OCI-LY7 (cell line): ENCODE data around the gene COQ5. TPM values are rescaled to one million over a fixed set of nuclear protein-coding genes. Genes with fewer than 3 reads are reported as not detected.

Experiments used
- BruUV-seq: library from RNA; stranded (reverse); fragments of 400-500 nt; replicated peaks from 2 replicates; lab custom pipeline; 2021; lab: Mats Ljungman, UMichigan
- CTCF ChIA-PET: fragments of 300-600 bp; sonication (Branson Sonifier 250); formaldehyde crosslinking; loops from one replicate; lab custom pipeline; 2022; ENCODE audit warnings: antibody characterized with exemption; ENCODE audit not compliant: unreplicated experiment; lab: Charles Lee
- POLR2A ChIA-PET: fragments of 300-600 bp; sonication (Branson Sonifier 250); formaldehyde crosslinking; loops from one replicate; lab custom pipeline; 2022; ENCODE audit warnings: antibody characterized with exemption; lab: Charles Lee
- DNase-seq: peaks from one replicate; pipeline ENCODE4 v3.0.0-alpha.2; 2015; ENCODE audit warnings: low spot score
- H2AFZ ChIP-seq: fragments of 200-600 bp; sonication (generic), shearing (Covaris generic); 2 replicates; pipeline ENCODE4 v1.6.1; 2014; ENCODE audit warnings: mild to moderate bottlenecking, antibody characterized with exemption, low read length, moderate library complexity
- H3K27ac ChIP-seq: fragments of 200-600 bp; sonication (generic); 2 replicates; pipeline ENCODE4 v1.5.1; 2014; ENCODE audit warnings: mixed run types, low read depth, mild to moderate bottlenecking, moderate library complexity, low read length, inconsistent platforms; ENCODE audit not compliant: poor library complexity, severe bottlenecking
- H3K36me3 ChIP-seq: fragments of 200-600 bp; sonication (generic); 2 replicates; pipeline ENCODE4 v1.6.1; 2014; ENCODE audit warnings: mild to moderate bottlenecking, antibody characterized with exemption, low read length, moderate library complexity, mixed read lengths; ENCODE audit not compliant: insufficient read depth
- H3K4me1 ChIP-seq: fragments of 200-600 bp; sonication (generic); 2 replicates; pipeline ENCODE4 v1.5.1; 2014; ENCODE audit warnings: mild to moderate bottlenecking, low read length; ENCODE audit not compliant: insufficient read depth, poor library complexity, severe bottlenecking
- H3K4me2 ChIP-seq: fragments of 200-600 bp; sonication (generic); 2 replicates; pipeline ENCODE4 v1.6.1; 2014; ENCODE audit warnings: mild to moderate bottlenecking, low read length
- H3K4me3 ChIP-seq: fragments of 200-600 bp; sonication (generic); 2 replicates; pipeline ENCODE4 v1.5.1; 2014; ENCODE audit warnings: mild to moderate bottlenecking, low read depth, low read length; ENCODE audit not compliant: poor library complexity, severe bottlenecking
- H3K79me2 ChIP-seq: fragments of 200-600 bp; sonication (generic); 2 replicates; pipeline ENCODE4 v1.6.1; 2016; ENCODE audit warnings: low read depth, mild to moderate bottlenecking, low read length, moderate library complexity, mixed read lengths; ENCODE audit not compliant: insufficient read depth
- H3K9me2 ChIP-seq: fragments of 200-600 bp; sonication (generic); 2 replicates; pipeline ENCODE4 v1.6.1; 2016; ENCODE audit warnings: mild to moderate bottlenecking, low read length, mixed read lengths; ENCODE audit not compliant: insufficient read depth
- H3K9me3 ChIP-seq: fragments of 200-600 bp; sonication (generic); 2 replicates; pipeline ENCODE4 v1.6.1; 2014; ENCODE audit warnings: mild to moderate bottlenecking, mixed run types, low read length, mixed read lengths
- H4K20me1 ChIP-seq: fragments of 200-600 bp; sonication (generic); 2 replicates; pipeline ENCODE4 v1.6.1; 2014; ENCODE audit warnings: mild to moderate bottlenecking, antibody characterized with exemption, low read length, moderate library complexity, mixed read lengths; ENCODE audit not compliant: insufficient read depth
- EZH2phosphoT487 ChIP-seq: fragments of 200-600 bp; sonication (generic); IDR thresholded peaks from 2 replicates; pipeline ENCODE4 v1.6.1; 2018; ENCODE audit warnings: low read depth, borderline replicate concordance, mild to moderate bottlenecking, mixed run types, antibody characterized with exemption, low read length, moderate library complexity, mixed read lengths
- intact Hi-C: fragments of 100-400 bp; cut with micrococcal nuclease; formaldehyde crosslinking; loops from one replicate; pipeline ENCODE4 v1.10.0; 2022; ENCODE audit not compliant: unreplicated experiment
- total RNA-seq, 2 experiments: library from RNA; depleted of rRNA in 1 of 2; stranded (reverse); fragments of >200 nt in 1 of 2; shearing (Covaris generic) in 1 of 2; gene quantifications; 2 replicates each; pipeline ENCODE4 v1.2.3, GENCODE V29; 2014 to 2022
- TF ChIP-seq, protein P1 (sequence below): fragments of 200-600 bp; sonication (generic); conservative IDR thresholded peaks from 2 replicates; pipeline ENCODE4 v1.5.1; 2014; ENCODE audit warnings: mild to moderate bottlenecking, antibody characterized with exemption, low read length, moderate library complexity, mixed read lengths

Gene COQ5
- total RNA-seq, 2 experiments from 2014 or later: 40.9 to 49.5 TPM

DNA sequence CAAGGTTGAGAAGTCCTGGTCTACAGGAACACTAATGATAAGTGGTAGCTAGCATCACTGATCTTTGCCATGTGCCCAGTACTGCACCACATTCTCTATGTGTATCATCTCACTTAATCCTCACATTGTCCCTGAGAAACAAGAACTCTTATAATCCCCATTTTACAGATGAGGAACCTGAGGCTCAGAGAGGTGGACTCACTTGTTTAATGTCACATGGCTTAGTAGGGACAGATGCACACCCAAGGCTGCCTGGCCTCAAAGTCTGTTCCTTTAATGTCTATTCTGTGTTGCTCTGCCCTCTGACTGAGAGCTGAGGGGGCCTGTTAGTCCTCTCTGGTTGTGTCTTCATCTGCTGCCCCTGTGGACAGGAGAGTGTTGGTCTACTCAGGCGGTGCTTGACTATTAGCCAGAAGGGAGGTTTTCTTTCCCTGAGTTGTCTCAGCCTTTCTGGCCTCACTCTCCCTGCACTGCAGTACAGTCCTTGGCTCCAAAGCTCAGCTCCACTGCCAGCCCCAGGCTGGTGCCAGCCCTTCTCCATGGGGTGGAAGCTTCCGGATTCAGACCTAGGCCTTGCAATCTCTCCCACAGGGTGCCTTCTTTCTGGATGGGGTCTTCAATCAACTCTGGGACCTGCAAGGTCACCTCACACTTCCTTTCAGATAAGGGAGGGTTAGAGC, 38.0 kb downstream of the COQ5 start:
- Histone ChIP-seq H3K9me3 (no peaks in the 10 kb centered on the region), H3K4me1 (peaks cover 15% of the 10 kb centered on the region), H3K36me3 (no peaks in the 10 kb centered on the region), H3K79me2 (peaks cover 10% of the 10 kb centered on the region; the same call in 1 of the 2 replicates), H3K4me2 (no peak overlapping the region), H3K4me3 (no peak overlapping the region), H2AFZ (no peak overlapping the region), H3K27ac (no peak overlapping the region), H3K9me2 (no peaks in the 10 kb centered on the region), H4K20me1 (no peaks in the 10 kb centered on the region)
- intact Hi-C loops: no loop called here
- no TSS peak for BruUV-seq
- ChIA-PET CTCF (interaction anchor here (0.5 kb wide), 1 partner anchor 260 kb away, joined by 4 read pairs; no protein-coding TSS in a partner anchor), POLR2A (no interaction called here)
- no peak for DNase-seq
- TF ChIP-seq EZH2phosphoT487: no peak
- TF ChIP-seq, protein P1, sequence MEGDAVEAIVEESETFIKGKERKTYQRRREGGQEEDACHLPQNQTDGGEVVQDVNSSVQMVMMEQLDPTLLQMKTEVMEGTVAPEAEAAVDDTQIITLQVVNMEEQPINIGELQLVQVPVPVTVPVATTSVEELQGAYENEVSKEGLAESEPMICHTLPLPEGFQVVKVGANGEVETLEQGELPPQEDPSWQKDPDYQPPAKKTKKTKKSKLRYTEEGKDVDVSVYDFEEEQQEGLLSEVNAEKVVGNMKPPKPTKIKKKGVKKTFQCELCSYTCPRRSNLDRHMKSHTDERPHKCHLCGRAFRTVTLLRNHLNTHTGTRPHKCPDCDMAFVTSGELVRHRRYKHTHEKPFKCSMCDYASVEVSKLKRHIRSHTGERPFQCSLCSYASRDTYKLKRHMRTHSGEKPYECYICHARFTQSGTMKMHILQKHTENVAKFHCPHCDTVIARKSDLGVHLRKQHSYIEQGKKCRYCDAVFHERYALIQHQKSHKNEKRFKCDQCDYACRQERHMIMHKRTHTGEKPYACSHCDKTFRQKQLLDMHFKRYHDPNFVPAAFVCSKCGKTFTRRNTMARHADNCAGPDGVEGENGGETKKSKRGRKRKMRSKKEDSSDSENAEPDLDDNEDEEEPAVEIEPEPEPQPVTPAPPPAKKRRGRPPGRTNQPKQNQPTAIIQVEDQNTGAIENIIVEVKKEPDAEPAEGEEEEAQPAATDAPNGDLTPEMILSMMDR: no peak

DNA sequence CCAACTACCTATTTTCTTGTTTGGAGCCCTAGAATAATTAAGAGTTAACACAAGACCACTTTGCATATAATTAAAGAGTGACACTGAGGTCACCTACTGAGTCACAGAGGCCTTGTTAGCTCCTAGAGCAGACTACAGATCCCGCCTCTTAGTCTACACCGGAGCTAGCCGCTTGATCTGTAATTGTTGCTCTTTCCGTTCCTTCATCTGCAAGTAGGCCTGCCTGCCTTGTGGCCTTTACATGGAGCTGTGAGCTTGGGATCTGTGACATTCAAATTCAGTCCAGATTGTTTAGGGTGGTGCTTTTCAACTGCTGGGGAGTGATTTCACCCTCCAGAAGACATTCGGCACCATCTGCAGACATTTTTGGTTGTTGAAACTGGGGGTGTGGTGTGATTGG, 38.6 kb downstream of the COQ5 start:
- ChIA-PET CTCF (no interaction called here), POLR2A (no interaction called here)
- no peak for DNase-seq
- peaks cover 16% of the 10 kb centered on the region for H3K4me1 ChIP-seq
- H3K9me3 ChIP-seq: no peaks in the 10 kb centered on the region
- no peak overlapping the region for H3K4me3 ChIP-seq
- no peak overlapping the region for H3K4me2 ChIP-seq
- peaks cover 9% of the 10 kb centered on the region; the same call in 1 of the 2 replicates for H3K79me2 ChIP-seq
- H4K20me1 ChIP-seq: no peaks in the 10 kb centered on the region
- no peaks in the 10 kb centered on the region for H3K9me2 ChIP-seq
- H3K27ac ChIP-seq: no peak overlapping the region
- H2AFZ ChIP-seq: no peak overlapping the region
- TF ChIP-seq EZH2phosphoT487: no peak
- TF ChIP-seq, protein P1: no peak
- intact Hi-C loops: no loop called here
- no TSS peak for BruUV-seq
- no peaks in the 10 kb centered on the region for H3K36me3 ChIP-seq

DNA sequence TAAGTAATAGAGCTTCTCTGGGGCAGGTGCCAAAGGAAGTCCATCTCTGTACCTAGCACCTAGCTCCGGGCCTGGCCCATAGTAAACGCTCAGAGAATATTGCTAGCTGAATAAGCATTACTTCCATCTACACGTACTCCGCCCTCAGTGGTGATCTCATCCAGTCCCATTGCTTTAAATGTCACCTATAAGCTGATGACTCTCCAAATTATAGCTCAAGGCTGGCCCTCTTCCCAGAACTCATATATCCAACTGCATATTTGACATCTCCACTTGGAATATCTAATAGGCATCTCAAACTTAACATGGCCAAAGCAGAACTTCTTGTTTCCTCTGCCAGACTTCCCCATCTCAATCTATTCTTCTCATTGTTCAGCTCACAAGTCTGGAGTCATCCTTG, 39.9 kb downstream of the COQ5 start:
- Histone ChIP-seq H2AFZ (no peak overlapping the region), H3K4me2 (no peak overlapping the region), H3K9me3 (no peaks in the 10 kb centered on the region), H3K4me3 (no peak overlapping the region), H3K79me2 (no peaks in the 10 kb centered on the region), H4K20me1 (no peaks in the 10 kb centered on the region), H3K4me1 (peaks cover 8% of the 10 kb centered on the region), H3K9me2 (no peaks in the 10 kb centered on the region), H3K36me3 (no peaks in the 10 kb centered on the region), H3K27ac (no peak overlapping the region)
- intact Hi-C loops: no loop called here
- TF ChIP-seq, protein P1: no peak
- TF ChIP-seq EZH2phosphoT487: no peak
- BruUV-seq: no TSS peak
- DNase-seq: no peak
- ChIA-PET CTCF (no interaction called here), POLR2A (no interaction called here)
